NOMO-1 treated with dmso at 0.1 percent for 144 hours (cell line): ENCODE results near the gene ZNF688.
"Not testable (repeated sequence)": the region's sequence is repeated elsewhere in the genome, so short reads cannot be mapped to it uniquely, and the experiment has no call there.

Experiments
- DNase-seq: peaks from one replicate; lab custom pipeline; 2025; ENCODE audit not compliant: unreplicated experiment; lab: John Stamatoyannopoulos, UW

ZNF688 gene

GRCh38 chr16:30557957-30558788 lies 13.3 kb downstream of the ZNF688 start, which contains the start of gene ZNF764:
TSS of gene ZNF764 (minus strand) at chr16:30558374. CDS start at chr16:30558182, 192 bp downstream.
- DNase-seq = peak; percentile 97

DNA sequence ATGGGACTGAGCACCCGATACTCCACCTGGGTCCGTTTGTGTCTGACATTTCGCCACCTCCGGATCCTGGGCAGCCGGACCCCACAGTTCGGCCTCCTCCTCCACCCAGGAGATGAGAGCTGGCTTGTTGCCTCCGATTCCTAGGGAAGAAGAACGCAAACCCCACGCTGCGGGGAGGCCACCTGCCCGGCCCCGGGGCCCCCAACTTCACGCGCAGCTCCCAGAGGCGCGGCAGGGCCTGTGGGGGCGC lies 13.9 kb downstream of the ZNF688 start:
- DNase-seq = no peak

DNA sequence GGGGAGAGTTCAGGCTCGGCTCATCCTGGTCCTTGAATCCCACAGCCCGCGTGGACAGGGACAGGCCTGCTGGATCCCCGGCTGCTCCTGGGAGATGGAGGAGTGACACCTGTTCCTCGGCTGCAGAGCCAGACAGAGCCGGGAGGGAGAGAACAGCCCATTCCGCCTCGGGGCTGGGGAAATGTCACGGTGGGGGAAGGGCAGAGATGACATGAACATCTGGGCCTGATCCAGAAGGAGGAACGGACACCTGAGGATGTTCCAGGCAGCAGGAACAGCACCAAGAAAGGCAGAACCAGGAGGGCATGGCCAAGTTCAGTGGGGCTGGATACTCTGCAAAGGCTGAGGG lies 15.4 kb downstream of the ZNF688 start:
- no peak for DNase-seq

DNA sequence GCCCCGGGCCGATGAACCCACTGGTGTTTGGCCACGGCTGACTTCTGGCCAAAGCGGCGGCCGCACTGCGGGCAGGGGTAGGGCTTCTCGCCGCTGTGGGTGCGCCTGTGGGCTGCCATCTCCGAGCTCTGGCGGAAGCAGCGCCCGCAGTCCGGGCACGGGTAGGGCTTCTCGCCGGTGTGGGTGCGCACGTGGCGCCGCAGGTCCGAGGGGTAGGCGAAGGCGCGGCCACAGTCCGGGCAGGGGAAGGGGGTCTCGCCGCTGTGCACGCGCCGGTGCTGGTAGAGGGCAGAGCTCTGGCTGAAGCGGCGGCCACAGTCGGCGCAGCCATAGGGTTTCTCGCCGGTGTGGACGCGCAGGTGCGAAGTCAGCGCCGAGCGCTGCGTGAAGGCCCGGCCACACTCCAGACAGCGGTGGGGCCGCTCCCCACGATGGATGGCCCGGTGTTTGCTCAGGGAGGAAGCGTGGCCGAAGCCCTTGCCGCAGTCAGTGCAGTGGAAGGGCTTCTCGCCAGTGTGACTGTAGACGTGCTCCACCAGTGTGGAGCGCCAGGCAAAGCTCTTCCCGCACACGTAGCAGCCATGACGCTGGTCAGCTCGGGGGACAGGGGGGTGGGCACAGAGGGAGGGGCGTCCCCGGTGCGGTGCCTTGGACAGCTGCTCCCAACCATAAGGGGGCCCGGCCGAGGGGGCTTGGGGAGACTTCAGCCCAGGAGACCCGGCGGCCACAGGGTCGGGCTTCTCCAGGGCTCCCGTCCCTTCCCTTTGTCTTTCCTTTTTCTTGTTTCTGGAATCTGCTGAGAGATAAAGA lies 16.0 kb downstream of the ZNF688 start:
- DNase-seq = no peak

DNA sequence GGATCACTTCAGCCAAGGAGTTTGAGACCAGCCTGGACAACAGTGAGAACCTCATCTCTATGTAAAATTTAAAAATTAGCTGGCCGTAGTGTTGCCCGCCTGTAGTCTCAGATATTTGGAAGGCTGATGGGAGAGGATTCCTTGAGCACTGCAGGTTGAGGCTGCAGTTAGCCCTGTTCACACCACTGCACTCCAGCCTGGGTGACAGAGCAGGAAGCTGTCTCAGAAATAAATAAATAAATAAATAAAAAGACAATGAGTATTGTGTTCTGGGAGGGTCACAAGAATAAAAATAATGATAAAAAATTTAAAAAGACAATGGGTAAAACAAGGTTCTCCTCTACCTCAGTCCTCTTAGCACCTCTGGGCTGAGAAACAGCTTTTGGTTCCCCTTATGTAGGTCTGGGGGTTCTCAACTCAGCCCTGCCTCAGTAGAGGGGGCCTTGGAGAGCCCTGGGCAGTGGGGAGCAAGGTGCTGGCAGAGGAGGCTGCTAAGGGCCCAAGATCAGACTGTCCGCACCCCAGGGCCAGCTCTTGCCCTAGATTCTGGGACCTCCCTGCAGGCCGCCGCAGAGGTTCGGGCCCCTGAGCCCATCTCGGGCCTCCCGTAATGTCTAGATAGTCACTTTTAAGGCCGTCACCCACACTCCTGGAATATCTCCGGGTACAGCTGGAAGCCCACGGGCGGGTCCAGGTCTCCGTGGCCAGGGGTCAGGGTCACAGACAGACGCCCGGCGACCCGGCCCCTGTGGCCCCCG lies 16.8 kb downstream of the ZNF688 start:
- DNase-seq = no peak

GRCh38 chr16:30553393-30553899 lies 18.1 kb downstream of the ZNF688 start:
- DNase-seq = peak; percentile 9

DNA sequence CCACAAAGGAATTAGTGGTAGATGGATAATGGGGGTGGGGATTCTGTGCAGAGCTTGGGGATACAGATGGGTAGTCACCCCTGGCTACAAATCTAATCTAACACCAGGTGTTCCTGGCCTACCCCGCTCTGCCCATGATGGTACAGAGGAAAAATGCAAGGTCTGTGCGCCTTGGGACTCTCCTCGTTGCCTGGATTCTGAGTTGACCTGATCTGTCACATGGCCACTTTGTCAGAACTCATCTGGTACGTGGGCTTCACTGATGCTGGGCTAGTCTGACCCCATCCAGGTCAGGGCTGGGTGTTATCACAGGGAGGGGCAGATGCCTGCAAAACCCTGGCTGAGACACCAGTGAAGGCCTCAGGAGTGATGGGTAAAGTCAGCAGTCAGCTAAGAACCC lies 18.6 kb downstream of the ZNF688 start:
- no peak for DNase-seq

GRCh38 chr16:30551781-30552180 lies 19.7 kb downstream of the ZNF688 start:
- DNase-seq = no peak

DNA sequence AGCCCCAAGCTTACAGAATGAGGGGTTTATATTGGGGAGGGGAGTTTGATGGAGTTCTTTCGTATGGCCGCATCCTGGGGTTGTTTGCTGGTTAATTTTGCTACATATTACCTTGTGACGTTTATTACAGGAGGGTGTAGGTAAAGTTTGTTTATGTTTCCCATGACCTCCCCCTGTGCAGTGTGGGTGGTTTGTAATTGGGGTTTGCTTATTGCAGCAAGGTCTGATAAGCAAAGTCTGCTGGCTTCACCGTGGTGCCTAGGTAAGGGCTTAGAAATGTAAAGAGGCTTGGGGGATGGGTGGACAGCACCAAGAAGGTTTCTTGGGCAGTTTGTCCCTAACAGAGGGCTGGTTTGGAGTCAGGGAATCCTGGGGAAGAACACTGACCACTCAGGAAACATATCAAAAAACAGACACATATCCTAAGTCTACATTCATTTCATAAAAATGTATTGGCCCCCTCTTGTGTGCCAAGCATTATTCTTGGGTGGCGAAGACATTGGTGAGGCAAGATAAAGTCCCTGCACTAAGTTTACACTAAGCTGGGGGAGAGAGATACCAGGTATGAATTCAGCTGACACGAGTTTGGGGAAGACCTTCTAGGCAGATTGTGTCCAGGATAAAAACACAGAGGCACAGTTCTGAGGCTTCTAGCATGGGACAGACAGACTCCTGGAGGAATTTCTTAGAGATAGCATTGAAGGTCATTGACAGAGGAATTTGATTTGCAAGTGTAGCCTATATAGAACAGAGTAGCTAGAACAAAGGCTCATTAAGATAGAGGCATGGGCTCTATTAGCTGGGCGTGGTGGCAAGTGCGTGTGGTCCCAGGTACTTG lies 22.9 kb downstream of the ZNF688 start:
- no peak for DNase-seq

- DNase-seq = no peak
Measured at GRCh38 chr16:30546115-30546514, 25.4 kb downstream of the ZNF688 start.

DNA sequence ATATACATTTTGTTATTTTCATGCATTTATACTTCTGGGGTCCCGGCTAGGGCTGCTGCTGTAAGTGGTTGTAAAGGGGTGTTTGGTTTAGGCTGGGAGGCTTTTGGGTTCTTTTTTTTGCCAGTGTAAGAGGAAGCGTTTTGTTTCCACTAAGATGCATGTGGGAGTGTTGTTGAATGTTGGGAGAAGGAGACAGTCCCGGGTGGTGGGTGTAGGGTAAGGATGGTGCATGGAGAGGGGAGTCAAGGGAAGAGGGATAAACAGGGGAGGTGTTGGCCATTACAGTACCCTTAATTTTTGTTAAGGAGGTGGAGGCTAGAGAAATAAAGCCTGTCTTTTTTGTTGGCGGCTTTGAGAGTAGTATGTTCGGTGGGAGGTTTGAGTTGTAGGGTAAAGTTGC lies 28.4 kb downstream of the ZNF688 start:
- no peak for DNase-seq

DNA sequence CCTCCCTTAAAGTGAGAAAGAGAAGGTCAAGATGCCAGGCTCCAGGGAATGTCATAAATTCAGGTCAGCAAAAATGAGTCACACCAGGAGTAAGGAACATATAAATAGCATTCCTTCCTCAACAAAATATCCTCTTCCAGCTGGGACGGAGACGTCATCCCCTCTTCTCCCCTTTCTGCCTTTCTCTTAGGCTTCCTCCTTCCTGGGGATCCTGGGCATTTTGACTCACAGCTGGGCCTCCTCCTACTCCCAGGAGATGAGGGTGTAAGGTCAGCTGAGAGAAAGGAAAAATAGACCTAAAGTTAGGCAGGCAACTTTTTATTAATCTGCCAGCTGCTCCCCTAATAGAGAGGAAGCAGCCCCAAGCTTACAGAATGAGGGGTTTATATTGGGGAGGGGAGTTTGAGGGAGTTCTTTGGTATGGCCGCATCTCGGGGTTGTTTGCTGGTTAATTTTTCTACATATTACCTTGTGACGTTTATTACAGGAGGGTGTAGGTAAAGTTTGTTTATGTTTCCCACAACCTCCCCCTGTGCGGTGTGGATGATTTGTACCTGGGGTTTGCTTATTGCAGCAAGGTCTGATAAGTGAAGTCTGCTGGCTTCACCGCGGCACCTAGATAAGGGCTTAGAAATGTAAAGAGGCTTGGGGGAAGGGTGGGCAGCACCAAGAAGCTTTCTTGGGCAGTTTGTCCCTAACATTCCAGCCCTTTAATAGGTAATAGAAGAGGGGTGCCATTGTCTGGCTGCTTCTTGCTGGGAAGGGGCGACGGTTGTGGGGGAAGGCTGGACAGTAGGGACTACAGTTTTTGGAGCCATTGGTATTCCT lies 29.8 kb downstream of the ZNF688 start:
- DNase-seq = no peak

DNA sequence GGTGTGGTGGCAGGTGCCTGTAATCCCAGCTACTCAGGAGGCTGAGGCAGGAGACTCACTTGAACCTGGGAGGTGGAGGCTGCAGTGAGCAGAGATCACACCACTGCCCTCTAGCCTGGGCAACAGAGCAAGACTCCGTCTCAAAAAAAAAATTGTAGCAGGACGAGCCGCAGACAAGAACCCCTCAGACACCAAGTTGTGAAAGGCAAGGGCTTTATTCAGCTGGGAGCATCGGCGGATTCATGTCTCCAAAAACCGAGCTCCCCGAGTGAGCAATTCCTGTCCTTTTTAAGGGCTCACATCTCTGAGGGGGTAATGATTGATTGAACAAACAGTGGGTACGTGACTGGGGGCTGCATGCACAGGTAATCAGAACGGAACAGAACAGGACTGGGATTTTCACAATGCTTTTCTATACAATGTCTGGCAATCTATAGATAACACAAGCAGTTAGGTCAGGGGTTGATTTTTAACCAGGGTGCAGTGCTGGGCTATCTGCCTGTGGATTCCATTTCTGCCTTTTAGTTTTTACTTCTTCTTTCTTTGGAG lies 30.5 kb downstream of the ZNF688 start:
- not testable (repeated sequence) for DNase-seq

GRCh38 chr16:30539986-30540526 lies 31.5 kb downstream of the ZNF688 start:
- DNase-seq = not testable (repeated sequence)

- no peak for DNase-seq
Measured at GRCh38 chr16:30539000-30539964, 32.2 kb downstream of the ZNF688 start.

DNA sequence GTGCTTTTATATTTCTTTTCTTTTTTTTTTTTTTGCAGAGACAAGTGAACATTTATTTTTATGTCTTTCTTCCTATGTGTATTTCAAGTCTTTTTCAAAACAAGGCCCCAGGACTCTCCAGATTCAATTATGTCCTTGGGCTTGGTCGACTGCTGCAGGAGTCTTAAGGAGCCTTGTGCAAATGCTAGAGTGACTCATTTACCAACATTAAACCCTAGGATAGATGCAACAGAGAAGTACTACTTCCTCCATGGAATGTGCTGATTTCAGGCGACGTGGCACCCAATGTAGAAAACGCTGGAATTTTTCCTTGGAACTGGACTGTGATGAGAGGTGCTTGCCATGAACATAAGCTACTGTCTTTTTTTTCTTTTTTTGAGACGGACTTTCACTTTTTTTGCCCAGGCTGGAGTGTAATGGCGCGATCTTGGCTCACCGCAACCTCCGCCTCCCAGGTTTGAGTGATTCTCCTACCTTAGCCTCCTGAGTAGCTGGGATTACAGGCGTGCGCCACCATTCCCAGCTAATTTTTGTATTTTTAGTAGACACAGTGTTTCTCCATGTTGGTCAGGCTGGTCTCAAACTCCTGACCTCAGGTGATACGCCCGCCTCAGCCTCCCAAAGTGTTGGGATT lies 35.0 kb downstream of the ZNF688 start:
- DNase-seq = not testable (repeated sequence)

DNA sequence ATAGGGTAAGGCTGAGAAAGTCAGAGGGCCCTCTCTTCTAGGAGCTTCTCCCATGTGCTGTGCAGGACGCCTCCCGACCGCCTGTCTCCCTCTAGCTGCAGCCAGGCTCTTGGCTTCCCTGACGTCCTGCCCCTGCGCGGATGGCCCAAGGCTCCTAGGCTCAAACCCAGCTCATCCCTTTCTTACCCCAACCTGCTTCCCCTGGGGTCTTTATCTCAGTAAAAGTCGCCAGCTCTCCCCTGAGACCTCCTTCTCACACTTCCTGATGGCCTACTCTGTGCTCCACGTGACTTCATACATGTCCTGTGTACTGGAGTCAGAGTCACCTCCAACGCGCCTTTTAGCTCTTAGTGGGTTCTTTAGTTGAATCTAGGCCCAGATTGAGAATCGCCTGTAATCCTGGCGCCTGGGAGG lies 35.7 kb downstream of the ZNF688 start:
- DNase-seq = peak; percentile 67
